HepG2 (cell line): ENCODE measurements around the gene SNED1. TPM values are rescaled to one million over a fixed set of nuclear protein-coding genes. Genes with fewer than 3 reads are reported as not detected.

Source experiments
- CAMTA2 ChIP-seq: sonication (generic); formaldehyde crosslinking; IDR thresholded peaks from 2 replicates; pipeline ENCODE4 v1.4.0; 2020; ENCODE audit warnings: mild to moderate bottlenecking, missing genetic modification reagents, borderline replicate concordance
- DMAP1 ChIP-seq: IDR thresholded peaks from 2 replicates; pipeline ENCODE4 v1.6.1; 2016
- FOXA1 ChIP-seq, 2 experiments: fragments of 450-650 bp in 1 of 2; sonication (generic) in 1 of 2; formaldehyde crosslinking in 1 of 2; IDR thresholded peaks; 2 replicates each; pipeline versions ENCODE4 v1.4.0 to v1.6.1; 2016 to 2020; ENCODE audit warnings: missing genetic modification reagents in 1 of 2
- MXD3 ChIP-seq: IDR thresholded peaks from 2 replicates; pipeline ENCODE4 v1.6.1; 2016; ENCODE audit warnings: mild to moderate bottlenecking, missing biosample characterization, missing genetic modification reagents
- POLR2G ChIP-seq: fragments of 200-400 bp; formaldehyde crosslinking; IDR thresholded peaks from 2 replicates; pipeline ENCODE4 v1.6.1; 2018; ENCODE audit warnings: mild to moderate bottlenecking, low read depth, low read length, moderate library complexity
- RFX3 ChIP-seq: IDR thresholded peaks from 2 replicates; pipeline ENCODE4 v1.6.1; 2016; ENCODE audit warnings: missing biosample characterization, missing genetic modification reagents
- SKIL ChIP-seq: sonication (generic); formaldehyde crosslinking; IDR thresholded peaks from 2 replicates; pipeline ENCODE4 v1.8.0; 2022; ENCODE audit warnings: missing genetic modification reagents, mild to moderate bottlenecking, moderate library complexity, borderline replicate concordance
- ZBTB8A ChIP-seq: sonication (generic); formaldehyde crosslinking; IDR thresholded peaks from 2 replicates; pipeline ENCODE4 v1.4.0; 2020; ENCODE audit warnings: mild to moderate bottlenecking, low read depth, missing genetic modification reagents, borderline replicate concordance
- ZIK1 ChIP-seq: sonication (generic); formaldehyde crosslinking; IDR thresholded peaks from 2 replicates; pipeline ENCODE4 v1.5.0; 2020; ENCODE audit warnings: mild to moderate bottlenecking, low read depth, missing genetic modification reagents, borderline replicate concordance
- ZNF24 ChIP-seq: fragments of 450-650 bp; IDR thresholded peaks from 2 replicates; pipeline ENCODE4 v1.6.1; 2017; ENCODE audit warnings: antibody characterized with exemption, mild to moderate bottlenecking
- ZNF431 ChIP-seq: sonication (generic); formaldehyde crosslinking; IDR thresholded peaks from 2 replicates; pipeline ENCODE4 v1.9.0; 2022; ENCODE audit warnings: missing genetic modification reagents, low read depth, mild to moderate bottlenecking, borderline replicate concordance
- ZNF512B ChIP-seq: sonication (generic); formaldehyde crosslinking; IDR thresholded peaks from 2 replicates; pipeline ENCODE4 v1.5.1; 2020; ENCODE audit warnings: missing genetic modification reagents, mild to moderate bottlenecking, borderline replicate concordance
- ZNF761 ChIP-seq: sonication (generic); formaldehyde crosslinking; conservative IDR thresholded peaks from 2 replicates; pipeline ENCODE4 v1.4.0; 2020; ENCODE audit warnings: mild to moderate bottlenecking, missing genetic modification reagents
- polyA plus RNA-seq, 8 experiments: library from polyadenylated mRNA; depleted of rRNA in 3 of 8; stranded (reverse) in 7 of 8; unstranded in 1 of 8; fragments of >200 nt; fragmentation: Illumina TruSeq in 4 of 8; extraction: Trizol in 4 of 8; gene quantifications; 2 replicates each; pipeline versions ENCODE4 v1.2.1 to v1.2.3, GENCODE V29; 2011 to 2016; ENCODE audit warnings: low read depth in 4 of 8, missing spikeins in 1 of 8, mixed read lengths in 1 of 8; ENCODE audit not compliant: insufficient read depth in 1 of 8
- total RNA-seq, 5 experiments: library from RNA; depleted of rRNA; stranded (reverse); fragments of >200 nt; fragmentation: Illumina TruSeq; extraction: Trizol; gene quantifications; 2 replicates each; pipeline ENCODE4 v1.2.3, GENCODE V29; 2016; ENCODE audit warnings: low read depth in 1 of 5
- TF ChIP-seq, protein P1 (sequence below): sonication (generic); formaldehyde crosslinking; IDR thresholded peaks from 2 replicates; pipeline ENCODE4 v1.5.1; 2020; ENCODE audit warnings: missing genetic modification reagents, mild to moderate bottlenecking, borderline replicate concordance
- TF ChIP-seq, protein P2 (sequence below): sonication (generic); formaldehyde crosslinking; IDR thresholded peaks from 2 replicates; pipeline ENCODE4 v1.4.0; 2020; ENCODE audit warnings: low read depth, mild to moderate bottlenecking, missing genetic modification reagents
- TF ChIP-seq, protein P3 (sequence below): conservative IDR thresholded peaks from 2 replicates; pipeline ENCODE4 v1.6.1; 2018; ENCODE audit warnings: missing genetic modification reagents

SNED1 gene
- total and polyA plus RNA-seq, 2 of the 13 experiments (the other 11 are each of a cell fraction or from before 2014, with no cell fraction given) = 0.15 to 0.65 TPM

GRCh38 chr2:240960971-240961876, 37.2 kb upstream of the SNED1 start (continued):
- TF ChIP-seq, protein P1, sequence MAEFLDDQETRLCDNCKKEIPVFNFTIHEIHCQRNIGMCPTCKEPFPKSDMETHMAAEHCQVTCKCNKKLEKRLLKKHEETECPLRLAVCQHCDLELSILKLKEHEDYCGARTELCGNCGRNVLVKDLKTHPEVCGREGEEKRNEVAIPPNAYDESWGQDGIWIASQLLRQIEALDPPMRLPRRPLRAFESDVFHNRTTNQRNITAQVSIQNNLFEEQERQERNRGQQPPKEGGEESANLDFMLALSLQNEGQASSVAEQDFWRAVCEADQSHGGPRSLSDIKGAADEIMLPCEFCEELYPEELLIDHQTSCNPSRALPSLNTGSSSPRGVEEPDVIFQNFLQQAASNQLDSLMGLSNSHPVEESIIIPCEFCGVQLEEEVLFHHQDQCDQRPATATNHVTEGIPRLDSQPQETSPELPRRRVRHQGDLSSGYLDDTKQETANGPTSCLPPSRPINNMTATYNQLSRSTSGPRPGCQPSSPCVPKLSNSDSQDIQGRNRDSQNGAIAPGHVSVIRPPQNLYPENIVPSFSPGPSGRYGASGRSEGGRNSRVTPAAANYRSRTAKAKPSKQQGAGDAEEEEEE (CRISPR knock-in tag) = 0 out of 2 replicates have a peak, but pooled peaks have one; percentile 11
- TF ChIP-seq POLR2G = no peak
- no peak; the same call in 1 of the 2 replicates for TF ChIP-seq ZBTB8A
- TF ChIP-seq DMAP1 (CRISPR knock-in tag) = no peak
- TF ChIP-seq, protein P2, sequence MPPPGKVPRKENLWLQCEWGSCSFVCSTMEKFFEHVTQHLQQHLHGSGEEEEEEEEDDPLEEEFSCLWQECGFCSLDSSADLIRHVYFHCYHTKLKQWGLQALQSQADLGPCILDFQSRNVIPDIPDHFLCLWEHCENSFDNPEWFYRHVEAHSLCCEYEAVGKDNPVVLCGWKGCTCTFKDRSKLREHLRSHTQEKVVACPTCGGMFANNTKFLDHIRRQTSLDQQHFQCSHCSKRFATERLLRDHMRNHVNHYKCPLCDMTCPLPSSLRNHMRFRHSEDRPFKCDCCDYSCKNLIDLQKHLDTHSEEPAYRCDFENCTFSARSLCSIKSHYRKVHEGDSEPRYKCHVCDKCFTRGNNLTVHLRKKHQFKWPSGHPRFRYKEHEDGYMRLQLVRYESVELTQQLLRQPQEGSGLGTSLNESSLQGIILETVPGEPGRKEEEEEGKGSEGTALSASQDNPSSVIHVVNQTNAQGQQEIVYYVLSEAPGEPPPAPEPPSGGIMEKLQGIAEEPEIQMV (CRISPR knock-in tag) = peak; percentile 40; the same call in 1 of the 2 replicates
- TF ChIP-seq MXD3 (CRISPR knock-in tag) = no peak
- 0 out of 2 replicates have a peak, but pooled peaks have one; percentile 66 for TF ChIP-seq CAMTA2 (CRISPR knock-in tag)
- no peak for TF ChIP-seq ZNF512B (CRISPR knock-in tag)
- TF ChIP-seq, protein P3, sequence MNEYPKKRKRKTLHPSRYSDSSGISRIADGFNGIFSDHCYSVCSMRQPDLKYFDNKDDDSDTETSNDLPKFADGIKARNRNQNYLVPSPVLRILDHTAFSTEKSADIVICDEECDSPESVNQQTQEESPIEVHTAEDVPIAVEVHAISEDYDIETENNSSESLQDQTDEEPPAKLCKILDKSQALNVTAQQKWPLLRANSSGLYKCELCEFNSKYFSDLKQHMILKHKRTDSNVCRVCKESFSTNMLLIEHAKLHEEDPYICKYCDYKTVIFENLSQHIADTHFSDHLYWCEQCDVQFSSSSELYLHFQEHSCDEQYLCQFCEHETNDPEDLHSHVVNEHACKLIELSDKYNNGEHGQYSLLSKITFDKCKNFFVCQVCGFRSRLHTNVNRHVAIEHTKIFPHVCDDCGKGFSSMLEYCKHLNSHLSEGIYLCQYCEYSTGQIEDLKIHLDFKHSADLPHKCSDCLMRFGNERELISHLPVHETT (CRISPR knock-in tag) = no peak
- peak; percentile 72 for TF ChIP-seq SKIL
- no peak for TF ChIP-seq FOXA1 (IDR thresholded peaks at IDR 0.05)
- 0 out of 2 replicates have a peak, but pooled peaks have one; percentile 4 for TF ChIP-seq FOXA1 (CRISPR knock-in tag; IDR thresholded peaks at IDR 0.05)
- 0 out of 2 replicates have a peak, but pooled peaks have one; percentile 45 for TF ChIP-seq RFX3 (CRISPR knock-in tag)
- TF ChIP-seq ZNF24 = no peak
- TF ChIP-seq ZNF431 (CRISPR knock-in tag) = no peak
- no peak for TF ChIP-seq ZNF761
- no peak for TF ChIP-seq ZIK1 (CRISPR knock-in tag)
